GM18861 (cell line): ENCODE data around the gene PDZD2.
"Not testable (repeated sequence)": the region's sequence is repeated elsewhere in the genome, so short reads cannot be mapped to it uniquely, and the experiment has no call there.

ENCODE experiments used
- ATAC-seq: cut with Tn5 transposase; IDR thresholded peaks from one replicate; pipeline ENCODE4 v1.9.1; 2021; ENCODE audit not compliant: unreplicated experiment

Gene PDZD2

DNA sequence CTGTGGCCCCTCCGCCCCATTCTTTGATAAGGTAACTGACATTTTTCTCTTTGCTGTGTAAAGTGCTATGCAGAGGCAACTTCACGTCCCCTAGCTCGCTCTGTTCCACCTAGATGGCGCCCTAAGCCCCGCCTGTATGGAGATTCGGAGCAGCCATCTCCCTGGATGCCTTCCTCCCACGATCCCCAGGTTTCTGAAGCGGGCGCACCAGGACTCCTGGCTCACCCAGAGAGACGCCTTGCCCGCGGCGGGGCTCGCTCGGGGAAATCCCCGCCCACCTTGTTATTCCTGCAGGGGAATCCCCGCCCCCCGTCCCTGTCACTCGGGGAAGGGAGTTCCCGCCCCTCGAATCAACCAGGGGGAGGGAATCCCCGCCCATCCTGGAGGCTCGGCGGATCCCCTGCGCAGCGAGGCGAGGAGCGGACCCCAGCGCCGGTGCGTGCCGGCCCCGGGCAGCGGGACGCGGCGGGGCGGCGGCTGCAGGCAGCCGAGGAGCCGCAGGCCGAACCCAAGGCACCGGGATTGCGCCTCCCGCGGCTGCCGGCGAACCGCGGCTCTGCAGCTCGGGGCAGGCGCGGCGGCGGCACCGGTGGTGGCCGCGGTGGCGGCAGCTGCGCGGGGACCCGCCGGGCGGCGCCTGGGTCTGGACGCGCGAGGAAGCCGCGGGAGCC, at the start of gene PDZD2:
Gene PDZD2 (plus strand): TSS at position 384 of the 671 bp plus-strand sequence.
- ATAC-seq, result peak; percentile 70

GRCh38 chr5:31593665-31594064, 45.3 kb upstream of the PDZD2 start:
- ATAC-seq, result no peak

DNA sequence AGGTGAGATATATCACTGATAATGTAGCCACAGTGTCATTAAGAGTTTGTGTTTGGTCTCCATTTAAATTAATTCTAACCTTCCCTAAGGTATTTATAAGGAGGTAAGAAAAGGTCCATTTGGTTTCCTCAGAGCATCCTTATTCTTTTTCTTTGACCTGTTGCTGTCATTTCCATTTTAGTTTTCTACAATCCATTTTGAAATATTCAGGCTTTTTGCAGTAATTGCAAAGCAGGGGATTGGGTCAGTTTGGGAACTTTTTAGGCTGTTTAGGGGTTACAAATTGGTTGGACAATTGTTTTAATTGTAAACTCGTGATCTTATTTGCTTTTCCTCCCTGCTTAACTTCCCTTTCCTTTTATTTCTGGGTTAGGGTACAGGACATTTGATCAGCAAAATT, 42.6 kb upstream of the PDZD2 start:
- no peak for ATAC-seq

DNA sequence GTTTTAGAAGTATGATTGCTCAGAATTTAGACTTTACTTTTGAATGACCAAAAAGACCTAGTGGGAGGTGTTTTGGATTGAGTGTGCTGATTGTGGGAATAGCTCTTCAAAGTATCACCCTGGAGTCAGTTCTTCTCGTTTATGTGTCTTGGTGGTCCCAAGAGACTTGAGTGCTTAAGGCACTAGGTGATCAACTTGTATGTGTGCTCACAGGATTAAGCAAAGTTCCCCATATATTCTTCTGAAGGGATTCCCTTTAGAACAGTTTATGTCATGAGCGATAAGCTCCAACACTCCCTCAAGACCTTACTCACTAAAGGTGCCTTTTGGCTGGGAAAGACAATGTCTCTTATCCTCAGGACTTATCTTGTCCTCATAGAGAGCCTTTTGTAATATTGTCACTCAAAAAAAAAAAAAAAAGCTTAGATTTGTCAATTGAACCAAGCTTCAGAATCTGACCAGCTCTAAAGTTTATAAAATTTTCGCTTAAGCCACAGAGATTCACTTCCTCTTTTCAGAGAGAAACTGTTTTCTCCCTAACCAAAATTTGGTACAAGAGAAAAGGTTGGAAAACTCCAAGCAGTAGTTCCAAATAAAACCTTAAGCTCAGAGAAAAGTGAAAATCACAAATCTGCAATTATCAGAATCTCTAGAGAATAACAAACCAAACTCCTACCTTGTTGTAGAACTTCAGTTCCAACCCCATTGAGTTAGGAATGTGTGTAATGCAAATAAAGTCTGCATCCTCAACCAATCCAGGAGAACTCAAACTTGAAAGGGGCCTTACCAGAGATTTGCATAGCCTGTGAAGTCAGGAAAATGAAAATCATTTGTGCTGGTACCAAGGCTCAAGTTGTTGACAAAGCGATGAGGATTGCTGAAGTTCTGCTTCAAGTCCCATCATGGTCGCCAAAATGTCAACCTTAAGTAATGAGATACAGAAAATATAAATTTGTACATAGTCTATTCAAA, 40.0 kb upstream of the PDZD2 start:
- ATAC-seq, result no peak

- ATAC-seq, result not testable (repeated sequence)
Measured at GRCh38 chr5:31602305-31602704, 36.6 kb upstream of the PDZD2 start.

DNA sequence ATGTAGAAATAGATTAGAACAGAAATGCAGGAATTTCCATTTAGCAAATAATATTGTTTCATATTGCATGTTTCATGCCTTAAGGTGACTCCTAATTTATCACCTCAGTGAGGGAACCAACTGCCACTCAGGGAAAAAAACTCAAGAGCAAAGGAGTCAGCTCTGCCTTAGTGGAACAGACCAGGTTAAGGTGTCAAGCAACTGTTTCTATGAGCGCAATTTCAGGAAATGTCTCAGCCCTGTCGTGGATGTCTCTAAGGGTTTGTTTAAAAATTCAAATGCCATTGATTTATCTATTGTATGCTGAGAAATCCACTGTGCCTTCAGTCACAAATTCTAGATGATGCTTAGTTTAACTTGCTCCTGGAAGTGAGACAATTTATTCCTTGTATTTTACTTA, 34.7 kb upstream of the PDZD2 start:
- no peak for ATAC-seq

- no peak for ATAC-seq
Measured at GRCh38 chr5:31604644-31605043, 34.3 kb upstream of the PDZD2 start.

- ATAC-seq, result no peak
Measured at GRCh38 chr5:31605920-31606319, 33.0 kb upstream of the PDZD2 start.

DNA sequence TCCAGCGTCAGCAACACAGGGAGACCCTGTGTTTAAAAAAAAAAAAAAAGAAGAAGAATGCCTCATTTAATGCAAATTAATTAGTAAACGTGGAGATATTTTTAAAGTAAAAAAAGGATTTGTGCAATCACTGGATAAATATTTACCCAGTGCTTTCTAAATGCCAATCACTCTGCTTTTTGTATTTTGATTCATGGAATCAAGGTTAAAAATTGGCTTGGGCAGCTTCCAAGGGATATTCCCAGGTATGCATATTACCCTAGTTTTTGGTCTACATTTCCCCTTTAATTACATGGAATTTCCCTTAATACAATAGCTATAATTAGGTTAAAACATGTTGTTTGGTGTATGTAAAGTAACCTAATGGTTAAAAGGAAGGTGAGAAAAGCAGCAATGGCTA, 31.4 kb upstream of the PDZD2 start:
- no peak for ATAC-seq

GRCh38 chr5:31611002-31611401, 27.9 kb upstream of the PDZD2 start:
- ATAC-seq, result no peak

- no peak for ATAC-seq
Measured at GRCh38 chr5:31613651-31614050, 25.3 kb upstream of the PDZD2 start.

DNA sequence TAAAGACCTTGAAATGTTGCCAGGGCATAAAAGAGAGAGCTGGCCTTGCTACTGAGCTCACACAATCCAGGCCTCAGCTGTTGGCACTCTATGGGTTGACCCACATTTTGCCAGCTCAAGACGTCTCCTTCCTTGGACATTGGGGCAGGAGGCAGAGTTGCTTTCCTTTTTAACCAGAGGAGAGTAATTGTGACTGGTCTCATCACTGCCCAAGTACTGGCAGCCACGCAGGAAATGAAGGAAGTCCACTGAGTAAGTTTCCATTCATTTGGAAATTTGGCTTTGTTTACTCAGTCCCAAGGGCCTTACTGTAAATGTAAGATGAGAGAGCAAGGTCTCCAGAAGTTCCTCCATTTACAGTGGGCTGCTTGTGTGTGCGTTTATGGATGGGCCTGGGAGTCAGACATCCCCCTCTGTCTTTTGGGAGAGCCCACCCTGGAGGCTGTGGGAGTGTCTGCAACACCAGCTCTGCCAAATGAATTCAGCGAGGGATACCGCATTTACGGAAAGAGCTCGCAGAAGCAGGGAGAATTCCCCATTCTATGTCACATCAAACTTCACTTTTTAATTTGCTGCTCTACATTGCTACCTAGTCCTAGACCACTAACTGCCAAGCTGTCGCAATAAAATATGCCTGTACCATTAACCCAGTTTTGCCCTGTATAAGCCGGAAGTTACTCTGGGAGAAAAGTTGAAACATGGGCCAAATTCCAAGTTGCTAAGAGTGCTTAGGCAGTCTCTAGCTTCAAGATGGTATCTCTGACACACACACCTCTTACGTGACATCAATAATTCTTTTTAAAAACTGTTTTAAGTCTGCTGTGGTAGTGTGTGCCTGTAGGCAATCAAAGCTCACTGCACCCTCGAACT, 24.5 kb upstream of the PDZD2 start:
- ATAC-seq, result no peak

DNA sequence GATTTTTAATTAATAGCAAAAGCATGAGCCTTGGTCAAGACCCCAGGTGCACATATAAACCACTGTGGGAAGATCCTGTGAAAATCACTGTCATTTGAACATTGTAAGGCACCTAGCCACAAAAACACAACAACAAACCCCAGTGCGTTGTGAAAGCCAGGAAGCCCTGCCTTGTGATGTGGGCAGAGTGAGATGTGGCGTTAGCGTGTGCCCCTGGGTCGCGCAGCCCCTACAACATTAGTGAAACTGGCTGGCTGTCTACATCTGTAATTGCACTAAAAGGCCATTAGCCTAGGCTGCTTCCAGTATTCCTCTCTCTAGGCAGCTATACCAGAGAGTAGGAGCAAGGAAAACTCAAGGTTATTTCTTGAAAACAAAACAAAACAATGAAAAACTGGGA, 21.1 kb upstream of the PDZD2 start:
- no peak for ATAC-seq

DNA sequence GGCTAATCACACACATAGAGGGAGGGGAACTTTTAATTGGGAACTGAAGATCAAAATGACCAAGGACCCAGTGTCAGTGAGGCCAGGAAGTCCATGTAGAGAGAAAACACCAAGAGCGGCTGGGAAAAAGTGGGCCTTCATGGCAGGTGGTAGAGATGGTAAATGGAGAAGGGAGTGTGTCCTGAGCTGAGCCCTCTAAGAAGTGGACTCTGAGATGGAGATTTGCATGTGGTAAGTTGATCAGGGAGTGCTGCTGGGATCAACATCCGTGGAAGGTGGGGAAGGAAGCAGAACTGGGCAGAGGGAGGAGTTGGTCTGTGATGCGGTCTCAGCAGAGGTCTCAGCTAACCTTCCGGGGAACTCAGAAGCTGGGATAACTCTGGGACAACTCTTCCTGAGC, 18.9 kb upstream of the PDZD2 start:
- no peak for ATAC-seq

GRCh38 chr5:31623249-31623648, 15.7 kb upstream of the PDZD2 start:
- ATAC-seq, result no peak

DNA sequence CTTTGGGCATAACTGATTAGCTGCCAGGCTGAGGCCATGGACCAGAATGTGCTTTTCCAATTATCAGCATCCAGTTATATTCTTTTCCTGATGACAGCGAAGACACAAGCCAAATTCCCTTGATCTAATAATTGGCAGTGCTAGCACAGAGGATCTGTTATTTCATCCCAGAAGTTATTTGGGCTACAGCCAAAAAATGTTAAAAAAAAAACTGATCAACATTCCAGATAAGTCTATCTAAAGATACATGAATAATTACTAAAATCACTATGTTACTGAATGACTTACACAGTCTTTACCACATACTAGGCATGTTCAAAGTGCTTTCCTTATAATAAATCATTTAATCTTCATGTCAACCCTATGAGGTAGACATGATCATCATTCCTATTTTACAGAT, 13.5 kb upstream of the PDZD2 start:
- ATAC-seq, result no peak

DNA sequence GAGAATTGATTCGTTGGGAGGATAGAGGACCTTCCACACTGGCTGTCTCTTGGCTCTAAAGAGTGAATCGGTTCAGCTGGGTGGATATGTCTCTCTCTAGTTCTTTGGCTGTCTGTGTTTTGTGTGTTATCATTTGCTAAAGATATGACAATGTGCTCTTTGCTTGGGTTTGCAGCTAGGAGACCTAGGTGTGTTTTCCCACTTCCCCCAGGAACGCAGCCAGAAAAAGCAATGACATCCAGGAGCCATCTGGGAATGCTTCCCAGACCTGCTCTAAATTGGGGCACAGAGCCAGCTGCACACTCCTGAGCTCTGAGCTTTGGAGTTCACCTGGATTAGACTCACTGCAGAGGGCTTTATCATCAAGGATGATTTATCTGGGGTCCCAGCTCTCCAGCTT, 12.8 kb upstream of the PDZD2 start:
- no peak for ATAC-seq

GRCh38 chr5:31626604-31627234, 12.2 kb upstream of the PDZD2 start:
- ATAC-seq, result no peak

- ATAC-seq, result no peak
Measured at GRCh38 chr5:31630931-31631330, 8.0 kb upstream of the PDZD2 start.

DNA sequence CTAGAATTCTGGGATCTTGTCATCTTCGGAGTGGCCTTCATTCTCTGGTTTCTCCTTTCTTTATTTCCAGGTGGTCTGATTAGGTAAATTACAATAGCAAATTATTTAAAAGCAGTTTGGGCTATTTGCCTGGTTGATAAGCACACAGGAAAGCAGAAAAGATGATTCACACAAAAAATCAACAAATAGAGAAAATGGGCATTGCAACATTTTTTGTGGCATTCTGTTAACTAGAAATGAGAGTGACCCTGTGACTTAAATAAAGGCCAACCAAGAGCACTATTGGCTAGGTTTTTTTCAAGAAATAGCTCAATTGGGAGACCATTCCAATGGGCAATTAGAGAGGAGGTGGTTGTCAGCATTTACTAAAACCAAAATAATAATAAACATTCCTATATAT, 6.5 kb upstream of the PDZD2 start:
- no peak for ATAC-seq

DNA sequence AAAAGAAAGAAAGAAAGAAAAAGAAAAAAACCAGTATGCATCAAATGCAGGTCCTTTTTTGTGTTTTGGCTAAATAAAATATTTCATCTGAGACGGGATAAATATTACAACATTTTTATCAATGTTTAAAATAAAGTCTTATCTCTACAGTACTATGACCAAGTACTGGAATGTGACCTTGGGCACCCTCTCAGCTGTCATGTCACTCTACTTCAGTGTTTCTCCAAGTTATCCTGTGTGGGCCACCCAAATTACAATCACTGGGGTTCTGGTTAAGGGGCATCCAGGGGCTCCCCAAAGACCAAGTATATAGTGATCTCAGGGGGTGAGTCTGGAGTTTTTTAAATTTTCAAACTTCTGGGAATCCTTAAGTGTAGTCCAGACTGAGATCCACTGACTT, 3.5 kb upstream of the PDZD2 start:
- no peak for ATAC-seq
